Urothelium cell line (cell line): Measurements from ENCODE around the gene CCDC51.
A peak's percentile ranks its signal among the peaks of the same experiment; 100 is the strongest.
"Not testable (repeated sequence)": the region's sequence is repeated elsewhere in the genome, so short reads cannot be mapped to it uniquely, and the experiment has no call there.

Experiments
- DNase-seq: peaks from one replicate; pipeline ENCODE4 v3.0.0; 2011; ENCODE audit warnings: low spot score, mixed read lengths
- FAIRE-seq: peaks from 2 replicates; lab custom pipeline; 2011; peaks lifted over from hg19 to GRCh38; lab: Jason Lieb, UNC

CCDC51 gene

GRCh38 chr3:48408823-48409281, 31.1 kb downstream of the CCDC51 start:
- FAIRE-seq (no peak), DNase-seq (no peak)

- DNase-seq (no peak), FAIRE-seq (no peak)
Measured at GRCh38 chr3:48407542-48408099, 32.3 kb downstream of the CCDC51 start.

GRCh38 chr3:48406443-48407431, 33.2 kb downstream of the CCDC51 start:
- FAIRE-seq = no peak
- DNase-seq = no peak

GRCh38 chr3:48405971-48406370, 33.9 kb downstream of the CCDC51 start:
- DNase-seq (no peak), FAIRE-seq (no peak)

GRCh38 chr3:48405343-48405881, 34.5 kb downstream of the CCDC51 start:
- FAIRE-seq (no peak), DNase-seq (no peak)

GRCh38 chr3:48404440-48405342, 35.2 kb downstream of the CCDC51 start:
- DNase-seq = no peak
- FAIRE-seq = no peak

- no peak for FAIRE-seq
Measured at GRCh38 chr3:48403533-48404439, 36.1 kb downstream of the CCDC51 start.

GRCh38 chr3:48402907-48403306, 37.0 kb downstream of the CCDC51 start:
- FAIRE-seq (no peak), DNase-seq (no peak)

More at GRCh38 chr3:48403533-48404439, 36.1 kb downstream of the CCDC51 start:
- no peak for DNase-seq

- FAIRE-seq (peak; percentile 87), DNase-seq (peak; percentile 87)
Measured at GRCh38 chr3:48402281-48402732, 37.6 kb downstream of the CCDC51 start.

- FAIRE-seq, DNase-seq: not testable (repeated sequence)
Measured at GRCh38 chr3:48401434-48401901, 38.5 kb downstream of the CCDC51 start.

GRCh38 chr3:48400824-48401433, 39.0 kb downstream of the CCDC51 start:
- DNase-seq (peak; percentile 83), FAIRE-seq (peak; percentile 13)

- DNase-seq (no peak), FAIRE-seq (no peak)
Measured at GRCh38 chr3:48399387-48400172, 40.3 kb downstream of the CCDC51 start.

GRCh38 chr3:48398701-48399386, 41.1 kb downstream of the CCDC51 start:
- FAIRE-seq = no peak

GRCh38 chr3:48397767-48398681, 41.9 kb downstream of the CCDC51 start:
- no peak for DNase-seq
- FAIRE-seq = no peak

More at GRCh38 chr3:48398701-48399386, 41.1 kb downstream of the CCDC51 start:
- DNase-seq = no peak

- DNase-seq = no peak
- FAIRE-seq = no peak
Measured at GRCh38 chr3:48395714-48396113, 44.2 kb downstream of the CCDC51 start.

- DNase-seq (no peak), FAIRE-seq (no peak)
Measured at GRCh38 chr3:48394391-48394790, 45.5 kb downstream of the CCDC51 start.
